K562 (cell line): ENCODE data around the gene DOK3. TPM values are rescaled to one million over a fixed set of nuclear protein-coding genes. Genes with fewer than 3 reads are reported as not detected.

Experiments
- CBX2 ChIP-seq: fragments of 200-600 bp; sonication (generic); IDR thresholded peaks from one replicate; pipeline ENCODE4 v1.6.1; 2012; ENCODE audit warnings: mild to moderate bottlenecking, low read length, inconsistent platforms; ENCODE audit not compliant: insufficient read depth, poor library complexity, severe bottlenecking
- CTCFL ChIP-seq: IDR thresholded peaks from 2 replicates; pipeline ENCODE4 v1.6.1; 2011; ENCODE audit warnings: borderline replicate concordance, low read depth, mild to moderate bottlenecking, moderate library complexity, low read length; ENCODE audit not compliant: insufficient read depth, poor library complexity, severe bottlenecking
- E2F3 ChIP-seq: fragments of 250-450 bp; sonication (Bioruptor Pico); IDR thresholded peaks from 2 replicates; pipeline ENCODE4 v1.4.0; 2020; ENCODE audit warnings: mild to moderate bottlenecking
- EGR1 ChIP-seq: fragments of 450-650 bp; conservative IDR thresholded peaks from 2 replicates; pipeline ENCODE4 v1.6.1; 2017; ENCODE audit warnings: mild to moderate bottlenecking
- ERF ChIP-seq: fragments of 450-650 bp; formaldehyde crosslinking; IDR thresholded peaks from 2 replicates; pipeline ENCODE4 v1.4.0; 2020; ENCODE audit warnings: mild to moderate bottlenecking, mixed read lengths
- FOXA3 ChIP-seq, 2 experiments: fragments of 450-650 bp in 1 of 2; sonication (generic) in 1 of 2; formaldehyde crosslinking; IDR thresholded peaks in 1 of 2; conservative IDR thresholded peaks in 1 of 2; 2 replicates each; pipeline versions ENCODE4 v1.4.0 to v1.8.0; 2020 to 2022; ENCODE audit warnings: mild to moderate bottlenecking in 2 of 2, missing genetic modification reagents in 1 of 2
- HCFC1 ChIP-seq: IDR thresholded peaks from 2 replicates; pipeline ENCODE4 v1.6.1; 2012; ENCODE audit warnings: low read depth, low read length, improper control_type of control experiment
- KLF13 ChIP-seq: fragments of 450-650 bp; IDR thresholded peaks from 2 replicates; pipeline ENCODE4 v1.6.1; 2016; ENCODE audit warnings: missing genetic modification characterization, low read depth, mild to moderate bottlenecking, missing compliant biosample characterization, moderate library complexity, borderline replicate concordance
- NFRKB ChIP-seq: fragments of 450-650 bp; IDR thresholded peaks from 2 replicates; pipeline ENCODE4 v1.6.1; 2016; ENCODE audit warnings: low read depth
- NR2C1 ChIP-seq, 2 experiments: fragments of 450-650 bp; IDR thresholded peaks; 2 replicates each; pipeline ENCODE4 v1.6.1; 2017; ENCODE audit warnings: mild to moderate bottlenecking in 2 of 2, antibody characterized with exemption in 1 of 2, inconsistent platforms in 1 of 2, missing compliant biosample characterization in 1 of 2, missing genetic modification characterization in 1 of 2
- POLR2G ChIP-seq: fragments of 200-400 bp; formaldehyde crosslinking; IDR thresholded peaks from 2 replicates; pipeline ENCODE4 v1.6.1; 2017; ENCODE audit warnings: low read depth, mild to moderate bottlenecking, antibody characterized with exemption, low read length, moderate library complexity
- PRDM10 ChIP-seq: fragments of 450-650 bp; IDR thresholded peaks from 2 replicates; pipeline ENCODE4 v1.6.1; 2018; ENCODE audit not compliant: partially characterized antibody
- SIRT6 ChIP-seq: IDR thresholded peaks from one replicate; pipeline ENCODE4 v1.6.1; 2012; ENCODE audit warnings: low read depth, mild to moderate bottlenecking, control low read depth, inconsistent platforms, low read length, moderate library complexity
- SIX5 ChIP-seq, 2 experiments: IDR thresholded peaks; 2 replicates each; pipeline ENCODE4 v1.6.1; 2011; ENCODE audit warnings: low read length in 2 of 2, borderline replicate concordance in 1 of 2, low read depth in 1 of 2, mild to moderate bottlenecking in 1 of 2, moderate library complexity in 1 of 2; ENCODE audit not compliant: insufficient read depth in 1 of 2
- SMAD1 ChIP-seq: fragments of 150-350 bp; IDR thresholded peaks from 2 replicates; pipeline ENCODE4 v1.6.1; 2014; ENCODE audit warnings: low read length, low read depth; ENCODE audit not compliant: partially characterized antibody
- SMARCC2 ChIP-seq: fragments of 450-650 bp; IDR thresholded peaks from 2 replicates; pipeline ENCODE4 v1.6.1; 2017; ENCODE audit warnings: antibody characterized with exemption, moderate library complexity, mild to moderate bottlenecking, low read depth
- ZBTB7A ChIP-seq: IDR thresholded peaks from 2 replicates; pipeline ENCODE4 v1.6.1; 2011; ENCODE audit warnings: low read depth, mild to moderate bottlenecking, low read length, moderate library complexity, borderline replicate concordance; ENCODE audit not compliant: control insufficient read depth
- ZFP30 ChIP-seq: fragments of 250-450 bp; sonication (Bioruptor Pico); IDR thresholded peaks from 2 replicates; pipeline ENCODE4 v1.8.0; 2022; ENCODE audit warnings: moderate library complexity, mild to moderate bottlenecking, inconsistent platforms, borderline replicate concordance
- ZNF324 ChIP-seq: fragments of 250-450 bp; sonication (Bioruptor Pico); IDR thresholded peaks from 2 replicates; pipeline ENCODE4 v1.4.0; 2020; ENCODE audit warnings: mild to moderate bottlenecking
- ZNF75A ChIP-seq: fragments of 450-650 bp; formaldehyde crosslinking; IDR thresholded peaks from 2 replicates; pipeline ENCODE4 v1.4.0; 2020; ENCODE audit warnings: mild to moderate bottlenecking
- polyA plus RNA-seq, 8 experiments: library from polyadenylated mRNA; depleted of rRNA in 4 of 8; stranded (reverse) in 5 of 8; unstranded in 3 of 8; fragments of >200 nt; fragmentation: Nextera tagmentation in 2 of 8; fragmentation: Illumina TruSeq in 1 of 8; extraction: Ambion mirVana in 2 of 8; extraction: Trizol in 1 of 8; gene quantifications; 2 replicates each; pipeline versions ENCODE4 v1.2.1 to v1.2.3, GENCODE V29; 2011 to 2014; ENCODE audit warnings: inconsistent platforms in 1 of 8, missing spikeins in 1 of 8
- total RNA-seq, 7 experiments: library from RNA; depleted of rRNA in 6 of 7; stranded (reverse); fragments of >200 nt in 6 of 7; fragmentation: Illumina TruSeq in 2 of 7; extraction: Trizol in 2 of 7; gene quantifications; 2 replicates each; pipeline versions ENCODE4 v1.2.1 to v1.2.3, GENCODE V29; 2011 to 2021; ENCODE audit warnings: low replicate concordance in 1 of 7
- TF ChIP-seq, protein P1 (sequence below): sonication (generic); formaldehyde crosslinking; IDR thresholded peaks from 2 replicates; pipeline ENCODE4 v1.9.0; 2022; ENCODE audit warnings: mild to moderate bottlenecking, missing genetic modification reagents

The DOK3 gene
- total and polyA plus RNA-seq, 9 of the 15 experiments (the other 6 are each of a cell fraction or from before 2014, with no cell fraction given), result 1.3 to 23.0 (median 8.0) TPM

- TF ChIP-seq CBX2, result no peak
- TF ChIP-seq FOXA3 (CRISPR knock-in tag; conservative IDR thresholded peaks at IDR 0.05 in 1 of 2, IDR thresholded peaks at IDR 0.05 in 1 of 2), result no peak
- TF ChIP-seq SMARCC2, result no peak
- no peak for TF ChIP-seq NFRKB
- TF ChIP-seq, protein P1, sequence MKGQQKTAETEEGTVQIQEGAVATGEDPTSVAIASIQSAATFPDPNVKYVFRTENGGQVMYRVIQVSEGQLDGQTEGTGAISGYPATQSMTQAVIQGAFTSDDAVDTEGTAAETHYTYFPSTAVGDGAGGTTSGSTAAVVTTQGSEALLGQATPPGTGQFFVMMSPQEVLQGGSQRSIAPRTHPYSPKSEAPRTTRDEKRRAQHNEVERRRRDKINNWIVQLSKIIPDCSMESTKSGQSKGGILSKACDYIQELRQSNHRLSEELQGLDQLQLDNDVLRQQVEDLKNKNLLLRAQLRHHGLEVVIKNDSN (CRISPR knock-in tag), result peak; percentile 71
- TF ChIP-seq EGR1, result peak; percentile 18; the same call in 1 of the 2 replicates
- TF ChIP-seq CTCFL, result peak; percentile 43
- TF ChIP-seq SIRT6, result no peak
- TF ChIP-seq SMAD1, result no peak
- no peak for TF ChIP-seq PRDM10
- TF ChIP-seq HCFC1, result no peak
- no peak for TF ChIP-seq KLF13 (tag)
- no peak for TF ChIP-seq SIX5 (IDR thresholded peaks at IDR 0.05; ENCODE audit: borderline replicate concordance in 1 of 2, insufficient read depth in 1 of 2, low read depth in 1 of 2, low read length in 2 of 2)
- TF ChIP-seq ERF (CRISPR knock-in tag), result no peak
- TF ChIP-seq ZNF324 (CRISPR knock-in tag), result no peak
- 0 out of 2 replicates have a peak, but pooled peaks have one; percentile 27 for TF ChIP-seq ZFP30 (CRISPR knock-in tag)
- peak; percentile 16; the same call in 1 of the 2 replicates for TF ChIP-seq ZBTB7A
- no peak for TF ChIP-seq NR2C1 (IDR thresholded peaks at IDR 0.05)
- TF ChIP-seq NR2C1 (tag; IDR thresholded peaks at IDR 0.05), result 0 out of 2 replicates have a peak, but pooled peaks have one; percentile 16
- no peak for TF ChIP-seq ZNF75A
- TF ChIP-seq POLR2G, result peak; percentile 30; the same call in 1 of the 2 replicates
- TF ChIP-seq E2F3 (CRISPR knock-in tag), result no peak
These were observed 453 bp upstream of the DOK3 start (continued) for GRCh38 chr5:177509991-177510566.
